Heart left ventricle (tissue), 13 donors: ENCODE measurements around the gene YY1AP1.
"Not testable (repeated sequence)": the region's sequence is repeated elsewhere in the genome, so short reads cannot be mapped to it uniquely, and the experiment has no call there.

Experiments used
- POLR2A ChIP-seq, 2 donors: fragments of 450-650 bp; IDR thresholded peaks; one replicate each; pipeline ENCODE4 v1.6.1; 2017; ENCODE audit warnings: antibody characterized with exemption in 2 of 2, mild to moderate bottlenecking in 2 of 2, moderate library complexity in 2 of 2
- TF ChIP-seq, protein P1 (sequence below), 12 donors: fragments of 200-600 bp; sonication (generic) in 4 of 12; IDR thresholded peaks; one replicate each; pipeline versions ENCODE4 v1.5.0 to v1.8.0; 2018 to 2022; ENCODE audit warnings: antibody characterized with exemption in 12 of 12, mild to moderate bottlenecking in 5 of 12
- donor health status: ischemic (EF 13 %, LVEDD 7.1; RV severe dilation, severe dysfunction).
- donor health status: DM: no; HTN: yes; CAD: no.
- donor health status: DM: no; HTN: no; CAD: no.
- donor health status: ischemic (EF 25% LVEDD 6.9; RV normal size, moderate dysfunction).
- donor health status: ischemic (EF 25% LVEDD 5.7; RV mildly dilated, moderate dysfunction).
- donor health status: ischemic (EF 35%, LVEDD 5.7; RV mildly dilated, moderate dysfunction).
- donor health status: nonischemic (EF 11% LVEDD 7.7; RV severe dilation, severe dysfunction).
- donor health status: DM: yes; HTN: yes; CAD: no.
- donor health status: PGD.
- donor health status: ischemic (EF 29% LVEDD 5.4; RV normal size, mild dysfunction).
- donor health status: nonischemic (EF 23%, LVEDD 6.1; RV moderate dilation, normal function).

- TF ChIP-seq, protein P1, sequence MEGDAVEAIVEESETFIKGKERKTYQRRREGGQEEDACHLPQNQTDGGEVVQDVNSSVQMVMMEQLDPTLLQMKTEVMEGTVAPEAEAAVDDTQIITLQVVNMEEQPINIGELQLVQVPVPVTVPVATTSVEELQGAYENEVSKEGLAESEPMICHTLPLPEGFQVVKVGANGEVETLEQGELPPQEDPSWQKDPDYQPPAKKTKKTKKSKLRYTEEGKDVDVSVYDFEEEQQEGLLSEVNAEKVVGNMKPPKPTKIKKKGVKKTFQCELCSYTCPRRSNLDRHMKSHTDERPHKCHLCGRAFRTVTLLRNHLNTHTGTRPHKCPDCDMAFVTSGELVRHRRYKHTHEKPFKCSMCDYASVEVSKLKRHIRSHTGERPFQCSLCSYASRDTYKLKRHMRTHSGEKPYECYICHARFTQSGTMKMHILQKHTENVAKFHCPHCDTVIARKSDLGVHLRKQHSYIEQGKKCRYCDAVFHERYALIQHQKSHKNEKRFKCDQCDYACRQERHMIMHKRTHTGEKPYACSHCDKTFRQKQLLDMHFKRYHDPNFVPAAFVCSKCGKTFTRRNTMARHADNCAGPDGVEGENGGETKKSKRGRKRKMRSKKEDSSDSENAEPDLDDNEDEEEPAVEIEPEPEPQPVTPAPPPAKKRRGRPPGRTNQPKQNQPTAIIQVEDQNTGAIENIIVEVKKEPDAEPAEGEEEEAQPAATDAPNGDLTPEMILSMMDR (IDR thresholded peaks at IDR 0.05) = not testable (repeated sequence)
- TF ChIP-seq POLR2A (IDR thresholded peaks at IDR 0.05) = not testable (repeated sequence)
Measured at GRCh38 chr1:155718524-155719115, 30.0 kb upstream of the YY1AP1 start.
